NCI-H82 (cell line): ENCODE data around the gene ROCK2.

ENCODE experiments used
- DNase-seq: peaks from one replicate; lab custom pipeline; 2025; lab: John Stamatoyannopoulos, UW

ROCK2 gene

DNA sequence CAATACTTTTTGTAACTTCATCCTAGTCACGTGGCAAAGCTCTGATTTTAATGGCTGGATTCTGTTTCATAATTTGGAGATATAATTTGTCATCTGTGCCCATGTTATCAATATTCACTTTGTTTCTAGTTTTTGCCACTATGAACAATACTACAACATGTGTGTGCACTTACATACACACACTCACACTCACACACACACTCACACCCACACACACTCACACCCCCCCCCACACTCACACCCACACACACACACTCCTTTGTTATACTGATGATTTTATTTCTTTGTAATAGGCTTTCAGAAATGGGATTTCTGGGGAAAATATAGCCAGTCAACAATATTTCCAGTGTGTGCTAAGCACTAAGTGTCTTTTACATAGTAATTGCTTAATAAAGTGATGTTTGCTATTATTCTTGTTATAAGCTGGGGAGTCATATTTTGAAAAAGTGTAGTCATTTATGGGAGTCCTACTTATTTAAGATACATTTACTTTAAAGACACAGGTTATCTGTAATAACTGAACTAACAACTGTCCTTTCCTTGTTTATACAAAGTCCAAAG lies 22.8 kb upstream of the ROCK2 start:
- DNase-seq, result no peak

GRCh38 chr2:11366326-11366741 lies 21.9 kb upstream of the ROCK2 start:
- no peak for DNase-seq

GRCh38 chr2:11365096-11365879 lies 20.9 kb upstream of the ROCK2 start:
- DNase-seq, result peak; percentile 91

GRCh38 chr2:11364565-11364887 lies 20.1 kb upstream of the ROCK2 start:
- DNase-seq, result no peak

GRCh38 chr2:11363868-11364564 lies 19.6 kb upstream of the ROCK2 start:
- DNase-seq, result no peak

GRCh38 chr2:11359865-11360264 lies 15.4 kb upstream of the ROCK2 start:
- no peak for DNase-seq

- DNase-seq, result no peak
These were observed 13.1 kb upstream of the ROCK2 start for GRCh38 chr2:11357428-11357972.

DNA sequence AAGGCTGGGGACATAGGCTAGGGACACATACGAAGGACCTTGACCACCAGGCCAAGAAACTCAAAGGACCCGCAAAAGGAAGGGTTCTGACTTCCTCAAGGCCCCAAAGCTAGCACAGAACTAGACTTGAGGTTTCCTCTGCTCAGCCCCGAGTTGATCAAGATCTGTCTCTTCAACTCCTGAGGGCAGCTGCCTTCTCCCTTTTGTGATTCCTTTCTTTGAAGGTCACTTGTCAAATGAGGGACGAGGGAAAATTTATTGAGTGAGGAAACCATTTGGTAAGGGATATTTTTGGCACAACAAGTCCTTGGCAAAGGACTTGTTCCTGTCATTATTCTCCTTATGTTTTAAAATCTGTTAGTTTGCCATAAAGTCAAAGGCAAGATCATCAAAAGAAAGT lies 12.3 kb upstream of the ROCK2 start:
- DNase-seq, result no peak

DNA sequence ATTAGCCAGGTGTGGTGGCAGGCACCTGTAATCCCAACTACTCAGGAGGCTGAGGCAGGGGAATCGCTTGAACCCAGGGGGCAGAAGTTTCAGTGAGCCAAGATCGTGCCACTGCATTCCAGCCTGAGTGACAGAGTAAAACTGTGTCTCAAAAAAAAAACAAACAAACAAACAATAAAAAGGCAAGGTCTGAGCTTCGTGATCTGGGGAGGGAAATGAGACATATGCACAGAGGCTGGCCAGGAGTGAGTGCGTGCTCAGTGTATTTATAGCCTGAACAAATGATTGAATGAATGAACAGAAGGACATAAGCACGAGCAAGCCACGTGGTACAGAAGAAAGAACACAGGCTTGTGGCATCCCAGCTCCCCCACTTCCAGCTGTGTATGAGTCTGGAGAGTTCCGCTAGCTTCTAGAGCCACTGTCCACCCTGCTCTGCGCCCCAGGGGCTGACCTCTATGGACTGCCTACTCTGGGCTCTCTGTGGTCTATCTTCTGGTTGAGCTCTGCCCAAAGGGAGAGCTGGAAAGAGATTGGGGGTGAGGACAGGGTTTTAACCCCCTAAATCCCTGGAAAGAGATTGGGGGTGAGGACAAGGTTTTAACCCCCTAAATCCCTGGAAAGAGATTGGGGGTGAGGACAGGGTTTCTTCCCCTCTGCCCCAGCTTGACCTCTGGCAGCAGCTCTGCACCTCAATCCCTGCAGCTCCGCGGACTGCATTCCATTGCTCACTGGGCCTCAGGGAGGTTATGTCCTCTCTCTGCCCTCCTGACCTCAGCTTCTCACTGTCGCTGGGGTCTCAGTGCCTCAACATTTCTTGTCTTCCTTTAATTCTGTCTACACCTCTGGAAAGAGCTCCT lies 11.0 kb upstream of the ROCK2 start:
- no peak for DNase-seq

- DNase-seq, result no peak
These were observed 10.1 kb upstream of the ROCK2 start for GRCh38 chr2:11354363-11355154.

DNA sequence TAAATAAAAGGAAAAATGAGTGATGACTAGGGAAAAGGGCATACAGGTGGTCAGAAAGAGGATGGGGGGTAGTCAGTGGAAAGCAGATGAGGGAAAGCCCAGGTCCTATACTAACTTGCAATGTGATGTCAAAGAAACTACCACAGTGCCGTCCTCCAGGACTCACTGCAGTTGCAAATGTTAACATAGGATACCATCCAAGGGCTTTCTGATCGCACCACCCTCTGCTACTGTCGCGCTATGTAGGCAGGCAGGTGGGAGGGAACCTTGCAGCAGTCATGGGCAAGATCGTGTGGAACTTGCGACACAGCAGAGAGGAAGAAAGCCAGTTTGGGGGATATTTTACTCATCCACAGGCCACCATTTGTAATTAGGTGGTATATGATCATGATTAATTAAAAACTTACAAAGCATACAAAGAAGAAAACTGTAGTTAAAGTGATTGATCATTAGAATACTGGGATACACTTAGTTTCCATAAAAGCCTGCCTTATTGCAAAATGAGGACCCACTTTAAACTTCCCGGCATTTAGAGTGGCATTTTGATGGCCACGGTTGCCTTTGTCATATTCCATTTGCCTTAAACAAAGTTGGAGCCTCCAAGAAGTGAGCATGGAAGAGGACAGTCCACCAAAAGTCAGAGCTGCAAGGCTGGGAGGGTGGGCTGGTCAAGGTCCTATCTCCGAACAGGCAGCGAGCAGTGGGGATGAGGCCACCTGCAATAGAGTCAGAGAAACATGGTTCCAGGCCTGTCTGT lies 8.5 kb upstream of the ROCK2 start:
- no peak for DNase-seq

GRCh38 chr2:11348209-11348749 lies 3.8 kb upstream of the ROCK2 start:
- DNase-seq, result no peak

GRCh38 chr2:11347403-11347959 lies 3.0 kb upstream of the ROCK2 start:
- DNase-seq, result no peak

DNA sequence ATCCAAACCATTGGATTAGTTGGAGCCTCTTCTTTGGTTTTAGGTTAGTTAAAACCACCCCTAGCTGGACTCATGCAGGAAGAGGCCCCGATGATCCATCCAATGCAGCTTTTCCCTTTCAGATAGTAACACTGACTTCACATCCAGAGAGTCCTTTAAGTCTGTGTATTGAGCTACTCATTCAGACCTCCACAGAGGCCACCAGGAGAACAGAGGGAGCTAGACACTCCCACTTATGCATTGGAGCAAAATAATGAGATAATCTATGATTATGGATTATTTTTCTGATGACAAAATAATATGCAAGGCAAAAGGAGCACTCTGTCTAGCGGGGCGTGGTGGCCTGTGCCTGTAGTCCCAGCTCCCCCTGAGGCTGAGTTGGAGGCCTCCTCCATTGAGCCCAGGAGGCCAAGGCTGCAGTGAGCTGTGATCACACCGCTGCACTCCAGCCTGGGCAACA lies 1.6 kb upstream of the ROCK2 start:
- DNase-seq, result no peak

GRCh38 chr2:11344956-11345677 lies 681 bp upstream of the ROCK2 start:
- peak; percentile 65 for DNase-seq

DNA sequence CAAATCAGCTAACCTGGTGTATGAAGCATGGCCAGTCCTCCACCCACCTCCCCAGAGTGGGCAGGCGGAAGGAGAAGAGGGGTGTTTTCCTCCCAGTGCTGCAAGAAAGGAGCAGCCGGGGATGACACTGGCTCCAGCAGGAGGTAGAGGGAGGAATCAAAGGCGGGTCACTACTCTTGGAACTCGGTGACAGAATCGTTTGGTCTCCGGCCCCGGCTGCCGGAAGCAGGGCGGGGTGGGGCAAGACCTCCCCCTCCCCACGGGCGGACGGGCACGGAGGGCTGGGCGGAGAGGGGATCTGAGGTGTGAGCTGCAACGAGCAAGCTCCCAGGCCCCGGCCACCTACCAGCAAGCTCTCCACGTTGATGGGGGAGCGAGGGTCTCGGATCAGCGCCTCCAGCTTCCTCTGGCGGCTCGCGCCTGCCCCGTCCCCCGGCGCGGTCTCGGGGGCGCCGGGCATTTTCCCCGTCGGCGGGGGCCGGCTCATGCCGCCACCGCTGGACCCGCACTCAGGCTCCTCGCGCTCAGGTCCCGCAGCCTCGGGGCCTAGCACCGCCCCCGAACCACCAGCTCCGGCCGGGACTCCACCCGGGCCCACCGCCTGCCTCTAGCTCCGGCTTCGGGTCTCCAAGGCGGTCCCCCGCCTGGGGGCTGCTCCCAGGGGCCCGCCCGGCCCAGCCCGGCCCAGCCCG lies 640 bp downstream of the ROCK2 start:
- peak; percentile 68 for DNase-seq

GRCh38 chr2:11343368-11343649 lies 1.1 kb downstream of the ROCK2 start:
- no peak for DNase-seq

DNA sequence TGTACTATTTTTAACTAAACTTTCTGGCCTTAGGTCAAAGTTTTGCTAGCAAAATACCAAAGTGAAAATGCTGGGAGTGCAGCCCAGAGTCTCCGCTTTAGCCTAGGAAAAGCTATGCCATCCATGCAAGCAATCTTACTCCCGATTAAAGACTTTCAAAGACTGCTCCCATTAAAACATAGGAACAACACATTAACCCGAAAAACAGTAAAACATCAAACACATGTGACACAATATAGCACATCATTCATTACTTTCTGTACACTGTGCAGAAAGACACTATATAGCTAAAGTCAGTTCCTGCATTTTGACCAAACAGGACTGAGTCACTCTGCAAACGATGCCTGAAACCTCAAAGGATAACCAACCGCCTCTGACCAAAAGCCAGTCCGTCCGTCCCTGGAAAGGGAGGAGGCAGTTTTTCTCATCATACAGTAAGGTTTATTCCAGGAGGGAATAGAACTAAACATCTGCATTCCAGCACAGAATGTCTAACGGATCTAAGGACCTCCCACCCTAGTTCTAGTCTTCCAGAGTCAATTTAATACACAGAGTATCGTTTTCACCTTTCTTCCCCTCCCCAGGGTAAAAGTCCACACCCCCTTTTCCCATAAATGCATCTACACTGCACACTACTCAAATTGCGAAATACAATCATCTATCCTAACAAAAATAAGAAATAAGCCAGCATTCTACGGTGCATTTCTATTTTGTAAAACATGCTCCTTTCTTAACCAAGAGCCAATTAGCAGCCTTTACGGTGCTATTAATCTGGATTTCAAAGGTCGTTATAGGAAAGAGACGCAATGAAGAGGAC lies 1.7 kb downstream of the ROCK2 start:
- DNase-seq, result peak; percentile 53
